NCI-H446 (cell line): ENCODE results near the gene SMYD3.

Experiments
- DNase-seq, 2 experiments: peaks; one replicate each; lab custom pipeline; 2025; lab: John Stamatoyannopoulos, UW

The SMYD3 gene

GRCh38 chr1:246170574-246171261 lies 336.4 kb downstream of the SMYD3 start:
- DNase-seq, result no peak

GRCh38 chr1:246169486-246169885 lies 337.6 kb downstream of the SMYD3 start:
- DNase-seq, result no peak

- no peak for DNase-seq
Observed at GRCh38 chr1:246169019-246169418, 338.1 kb downstream of the SMYD3 start.

GRCh38 chr1:246166841-246167240 lies 340.2 kb downstream of the SMYD3 start:
- DNase-seq, result no peak

GRCh38 chr1:246165826-246166709 lies 341.0 kb downstream of the SMYD3 start:
- DNase-seq, result no peak

GRCh38 chr1:246164764-246165163 lies 342.3 kb downstream of the SMYD3 start:
- DNase-seq, result no peak

- DNase-seq, result no peak
Observed at GRCh38 chr1:246162560-246162959, 344.5 kb downstream of the SMYD3 start.

- DNase-seq, result peak; percentile 47 to 89
Observed at GRCh38 chr1:246161626-246162025, 345.5 kb downstream of the SMYD3 start.

- DNase-seq, result no peak
Observed at GRCh38 chr1:246160905-246161304, 346.2 kb downstream of the SMYD3 start.

GRCh38 chr1:246160374-246160773 lies 346.7 kb downstream of the SMYD3 start:
- no peak for DNase-seq

- no peak for DNase-seq
Observed at GRCh38 chr1:246159279-246160227, 347.5 kb downstream of the SMYD3 start.

GRCh38 chr1:246158131-246158530 lies 348.9 kb downstream of the SMYD3 start:
- no peak for DNase-seq

GRCh38 chr1:246157516-246157915 lies 349.6 kb downstream of the SMYD3 start:
- DNase-seq, result no peak

- DNase-seq, result no peak
Observed at GRCh38 chr1:246156847-246157246, 350.2 kb downstream of the SMYD3 start.

- DNase-seq, result no peak
Observed at GRCh38 chr1:246155923-246156322, 351.2 kb downstream of the SMYD3 start.

GRCh38 chr1:246153796-246154212 lies 353.3 kb downstream of the SMYD3 start:
- DNase-seq, result peak in 1 of 2 experiments; percentile 59

- DNase-seq, result no peak
Observed at GRCh38 chr1:246152986-246153431, 354.1 kb downstream of the SMYD3 start.

- DNase-seq, result no peak
Observed at GRCh38 chr1:246151796-246152434, 355.2 kb downstream of the SMYD3 start.

- no peak for DNase-seq
Observed at GRCh38 chr1:246149543-246149942, 357.5 kb downstream of the SMYD3 start.

- no peak for DNase-seq
Observed at GRCh38 chr1:246147524-246148461, 359.3 kb downstream of the SMYD3 start.
